Neural progenitor cell (in vitro differentiated cells): ENCODE results near the gene SLC38A7. TPM values are rescaled to one million over a fixed set of nuclear protein-coding genes. Genes with fewer than 3 reads are reported as not detected.

Source experiments
- DNase-seq: peaks from one replicate; pipeline ENCODE4 v3.0.0-alpha.2; 2016; ENCODE audit warnings: low spot score
- H2AFZ ChIP-seq: fragments of 200-600 bp; sonication (generic); replicated peaks from 2 replicates; pipeline ENCODE4 v1.6.1; 2016; ENCODE audit warnings: antibody characterized with exemption
- H3F3A ChIP-seq: fragments of 200-600 bp; sonication (generic); 2 replicates; pipeline ENCODE4 v1.6.1; 2016; ENCODE audit warnings: antibody characterized with exemption, low read depth
- H3K27ac ChIP-seq: fragments of 200-600 bp; sonication (generic); 2 replicates; pipeline ENCODE4 v1.5.1; 2016; ENCODE audit warnings: mild to moderate bottlenecking
- H3K27me3 ChIP-seq: fragments of 200-600 bp; sonication (generic); 2 replicates; pipeline ENCODE4 v1.6.1; 2016; ENCODE audit warnings: mild to moderate bottlenecking, moderate library complexity
- H3K36me3 ChIP-seq: fragments of 200-600 bp; sonication (generic); 2 replicates; pipeline ENCODE4 v1.5.1; 2016
- H3K4me1 ChIP-seq: fragments of 200-600 bp; sonication (generic); 2 replicates; pipeline ENCODE4 v1.6.1; 2016; ENCODE audit warnings: mixed run types
- H3K4me2 ChIP-seq: fragments of 200-600 bp; sonication (generic); 2 replicates; pipeline ENCODE4 v1.6.1; 2016
- H3K4me3 ChIP-seq: fragments of 200-600 bp; sonication (generic); 2 replicates; pipeline ENCODE4 v1.5.1; 2016
- H3K79me2 ChIP-seq: fragments of 200-600 bp; sonication (generic); 2 replicates; pipeline ENCODE4 v1.6.1; 2016; ENCODE audit warnings: low read depth
- H3K9ac ChIP-seq: fragments of 200-600 bp; sonication (generic); 2 replicates; pipeline ENCODE4 v1.6.1; 2016
- H3K9me3 ChIP-seq: fragments of 200-600 bp; sonication (generic); 2 replicates; pipeline ENCODE4 v1.5.1; 2016; ENCODE audit warnings: low read depth
- H4K20me1 ChIP-seq: fragments of 200-600 bp; sonication (generic); 2 replicates; pipeline ENCODE4 v1.6.1; 2016; ENCODE audit warnings: low read depth
- H3K27ac Mint-ChIP-seq: 3 replicates; pipeline ENCODE4 v1.8.0; 2021; ENCODE audit warnings: mixed read lengths
- H3K27me3 Mint-ChIP-seq: 2 replicates; pipeline ENCODE4 v1.8.0; 2022; ENCODE audit warnings: low read depth, mild to moderate bottlenecking, inconsistent platforms, moderate library complexity, mixed read lengths; ENCODE audit not compliant: insufficient read depth
- H3K36me3 Mint-ChIP-seq: 3 replicates; pipeline ENCODE4 v1.8.0; 2021; ENCODE audit warnings: mixed read lengths
- H3K4me1 Mint-ChIP-seq: 3 replicates; pipeline ENCODE4 v1.8.0; 2021; ENCODE audit warnings: mixed read lengths
- H3K4me3 Mint-ChIP-seq: 3 replicates; pipeline ENCODE4 v1.8.0; 2021; ENCODE audit warnings: mild to moderate bottlenecking, moderate library complexity, mixed read lengths
- H3K9me3 Mint-ChIP-seq: 3 replicates; pipeline ENCODE4 v1.8.0; 2020; ENCODE audit warnings: mixed read lengths
- CTCF ChIP-seq: fragments of 200-600 bp; sonication (generic); IDR thresholded peaks from 2 replicates; pipeline ENCODE4 v1.5.1; 2017; ENCODE audit warnings: antibody characterized with exemption, mild to moderate bottlenecking
- EZH2 ChIP-seq: fragments of 200-600 bp; sonication (generic); IDR thresholded peaks from 2 replicates; pipeline ENCODE4 v1.6.1; 2017; ENCODE audit warnings: antibody characterized with exemption, mild to moderate bottlenecking, moderate library complexity
- EZH2phosphoT487 ChIP-seq: fragments of 200-600 bp; sonication (generic); IDR thresholded peaks from 2 replicates; pipeline ENCODE4 v1.6.1; 2017; ENCODE audit warnings: antibody characterized with exemption
- total RNA-seq: library from RNA; depleted of rRNA; stranded (reverse); fragments of >200 nt; gene quantifications from 2 replicates; pipeline ENCODE4 v1.2.3, GENCODE V29; 2015; ENCODE audit warnings: low replicate concordance

The SLC38A7 gene
- total RNA-seq, 1 donor from 2014 or later = 9.8 TPM

GRCh38 chr16:58716468-58716867, 31.9 kb upstream of the SLC38A7 start:
- no peak for DNase-seq
- Histone ChIP-seq H3K9me3 (no peaks in the 10 kb centered on the region), H3K27me3 (no peaks in the 10 kb centered on the region), H3K4me2 (no peak overlapping the region), H4K20me1 (no peaks in the 10 kb centered on the region), H3K36me3 (no peaks in the 10 kb centered on the region), H3K9ac (no peak overlapping the region), H2AFZ (no peak overlapping the region), H3K27ac (no peak overlapping the region), H3K4me3 (no peak overlapping the region), H3F3A (no peaks in the 10 kb centered on the region), H3K4me1 (no peaks in the 10 kb centered on the region), H3K79me2 (no peaks in the 10 kb centered on the region)
- Mint-ChIP-seq H3K4me1 (no peaks in the 10 kb centered on the region), H3K27ac (no peak overlapping the region), H3K36me3 (peaks cover 30% of the 10 kb centered on the region), H3K27me3 (peaks cover 3% of the 10 kb centered on the region), H3K9me3 (no peaks in the 10 kb centered on the region), H3K4me3 (no peak overlapping the region)
- TF ChIP-seq EZH2 (no peak), CTCF (no peak)

- Mint-ChIP-seq H3K27ac (no peak overlapping the region), H3K27me3 (peaks cover 3% of the 10 kb centered on the region), H3K9me3 (no peaks in the 10 kb centered on the region), H3K36me3 (peaks cover 28% of the 10 kb centered on the region), H3K4me3 (no peak overlapping the region), H3K4me1 (no peaks in the 10 kb centered on the region)
- Histone ChIP-seq H3K9ac (no peak overlapping the region), H3K4me3 (no peak overlapping the region), H3K27me3 (no peaks in the 10 kb centered on the region), H3F3A (no peaks in the 10 kb centered on the region), H2AFZ (no peak overlapping the region), H3K4me2 (no peak overlapping the region), H3K9me3 (no peaks in the 10 kb centered on the region), H3K4me1 (no peaks in the 10 kb centered on the region), H3K79me2 (no peaks in the 10 kb centered on the region), H3K27ac (no peak overlapping the region), H3K36me3 (no peaks in the 10 kb centered on the region), H4K20me1 (no peaks in the 10 kb centered on the region)
- TF ChIP-seq EZH2 (no peak), EZH2phosphoT487 (no peak), CTCF (no peak)
- no peak for DNase-seq
Measured at GRCh38 chr16:58713742-58714141, 29.2 kb upstream of the SLC38A7 start.

DNA sequence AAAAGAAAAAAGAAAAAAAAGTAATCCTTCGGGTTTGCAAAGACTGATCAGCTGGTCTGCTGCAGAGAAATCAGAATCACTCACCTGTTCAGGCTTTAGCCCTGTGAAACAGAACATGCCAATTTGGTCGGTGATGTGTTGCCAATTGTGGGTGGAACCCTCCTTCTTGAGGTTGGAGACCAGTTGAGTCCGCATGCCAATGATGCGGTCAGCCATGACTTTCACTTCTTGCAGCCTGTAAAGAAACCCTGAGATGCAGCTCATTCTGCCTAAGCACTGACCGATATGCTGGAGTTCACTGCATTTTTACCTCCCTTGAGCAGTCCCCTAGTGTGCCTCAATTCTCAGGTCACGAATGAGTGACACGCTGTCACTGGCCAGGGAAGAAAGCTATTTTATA, 24.8 kb upstream of the SLC38A7 start:
- DNase-seq = no peak
- no peaks in the 10 kb centered on the region for H3K9me3 Mint-ChIP-seq
- Histone ChIP-seq H3K4me2 (no peak overlapping the region), H3K4me1 (no peaks in the 10 kb centered on the region), H3K9me3 (no peaks in the 10 kb centered on the region), H4K20me1 (no peaks in the 10 kb centered on the region), H3K27ac (no peak overlapping the region), H3F3A (no peaks in the 10 kb centered on the region), H3K9ac (no peak overlapping the region), H3K4me3 (no peak overlapping the region), H3K27me3 (no peaks in the 10 kb centered on the region), H3K36me3 (no peaks in the 10 kb centered on the region), H3K79me2 (no peaks in the 10 kb centered on the region), H2AFZ (no peak overlapping the region)
- H3K36me3 Mint-ChIP-seq = peaks cover 32% of the 10 kb centered on the region
- H3K27me3 Mint-ChIP-seq = peaks cover 3% of the 10 kb centered on the region
- TF ChIP-seq EZH2phosphoT487 = no peak
- TF ChIP-seq EZH2 = no peak
- no peak for TF ChIP-seq CTCF
- H3K4me1 Mint-ChIP-seq = no peaks in the 10 kb centered on the region
- H3K4me3 Mint-ChIP-seq = no peak overlapping the region
- H3K27ac Mint-ChIP-seq = no peak overlapping the region

DNA sequence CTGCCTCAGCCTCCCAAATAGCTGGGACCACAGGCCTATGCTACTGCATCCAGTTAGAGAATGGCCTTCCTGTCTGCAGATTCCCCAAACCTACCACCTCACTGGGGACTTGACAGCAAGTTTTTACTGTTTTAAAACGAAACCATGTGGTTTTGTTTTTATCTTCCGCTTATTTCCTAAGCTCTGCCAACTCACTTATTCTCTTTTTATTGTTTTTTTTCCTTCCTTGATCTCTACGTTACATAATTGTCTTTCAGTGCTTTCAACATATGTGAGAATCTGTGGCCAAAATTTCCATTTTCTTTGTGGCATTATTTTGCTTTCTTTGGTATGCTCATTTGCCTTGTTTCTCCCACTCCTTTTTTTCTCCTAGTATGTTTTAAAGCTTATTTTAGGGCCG, 14.6 kb upstream of the SLC38A7 start:
- Mint-ChIP-seq H3K9me3 (no peaks in the 10 kb centered on the region), H3K4me3 (no peak overlapping the region), H3K4me1 (no peaks in the 10 kb centered on the region), H3K27me3 (peaks cover 2% of the 10 kb centered on the region), H3K27ac (no peak overlapping the region), H3K36me3 (peaks cover under 1% of the 10 kb centered on the region)
- Histone ChIP-seq H3K9ac (no peak overlapping the region), H3K27me3 (no peaks in the 10 kb centered on the region), H3F3A (no peaks in the 10 kb centered on the region), H3K4me3 (no peak overlapping the region), H4K20me1 (no peaks in the 10 kb centered on the region), H3K79me2 (no peaks in the 10 kb centered on the region), H3K4me2 (no peak overlapping the region), H2AFZ (no peak overlapping the region), H3K36me3 (no peaks in the 10 kb centered on the region), H3K4me1 (no peaks in the 10 kb centered on the region), H3K27ac (no peak overlapping the region), H3K9me3 (no peaks in the 10 kb centered on the region)
- TF ChIP-seq EZH2 (no peak), EZH2phosphoT487 (no peak), CTCF (no peak)
- no peak for DNase-seq
